ENCODE results near the gene MDM4. TPM values are rescaled to one million over a fixed set of nuclear protein-coding genes. Genes with fewer than 3 reads are reported as not detected.
"Not testable (repeated sequence)": the region's sequence is repeated elsewhere in the genome, so short reads cannot be mapped to it uniquely, and the experiment has no call there.

Gene MDM4
- total RNA-seq, 2 donors from 2014 or later = 104 to 151 TPM

- Mint-ChIP-seq H3K36me3 (peaks cover 9% of the 10 kb centered on the region), H3K9me3 (no peaks in the 10 kb centered on the region), H3K27me3 (no peaks in the 10 kb centered on the region)
Measured at GRCh38 chr1:204565617-204566582, 49.7 kb downstream of the MDM4 start.

GRCh38 chr1:204566583-204566955, 50.4 kb downstream of the MDM4 start:
- no peak for ATAC-seq
- DNase-seq (ENCODE audit: low spot score) = no peak
- H3K4me1 Mint-ChIP-seq (ENCODE audit: low read depth in 2 of 2) = peaks cover 22 to 29% of the 10 kb centered on the region in 2 donors
- peaks cover 5% of the 10 kb centered on the region for H3K36me3 Mint-ChIP-seq
- peak overlapping the region in 1 of 2 donors; percentile 28 for H3K27ac Mint-ChIP-seq
- no peaks in the 10 kb centered on the region for H3K9me3 Mint-ChIP-seq
- H3K27me3 Mint-ChIP-seq = no peaks in the 10 kb centered on the region
- no peak overlapping the region for H3K4me3 Mint-ChIP-seq

More at GRCh38 chr1:204565617-204566582, 49.7 kb downstream of the MDM4 start:
- ATAC-seq = peak; percentile 82 to 84
- H3K4me3 Mint-ChIP-seq = no peak overlapping the region
- peaks cover 24 to 31% of the 10 kb centered on the region in 2 donors for H3K4me1 Mint-ChIP-seq (ENCODE audit: low read depth in 2 of 2)
- DNase-seq (ENCODE audit: low spot score) = no peak
- H3K27ac Mint-ChIP-seq = peak overlapping the region in 1 of 2 donors; percentile 49

GRCh38 chr1:204567071-204567470, 50.9 kb downstream of the MDM4 start:
- no peaks in the 10 kb centered on the region for H3K36me3 Mint-ChIP-seq
- peaks cover 19 to 25% of the 10 kb centered on the region in 2 donors for H3K4me1 Mint-ChIP-seq (ENCODE audit: low read depth in 2 of 2)
- DNase-seq (ENCODE audit: low spot score) (no peak), ATAC-seq (no peak)
- H3K27me3 Mint-ChIP-seq = no peaks in the 10 kb centered on the region
- no peak overlapping the region for H3K4me3 Mint-ChIP-seq
- no peaks in the 10 kb centered on the region for H3K9me3 Mint-ChIP-seq
- H3K27ac Mint-ChIP-seq = peak overlapping the region in 1 of 2 donors; percentile 28

GRCh38 chr1:204568576-204569315, 52.5 kb downstream of the MDM4 start:
- no peak for DNase-seq (ENCODE audit: low spot score)
- ATAC-seq = no peak
- Mint-ChIP-seq H3K9me3 (no peaks in the 10 kb centered on the region), H3K4me1 (ENCODE audit: low read depth in 2 of 2) (peaks cover 16% of the 10 kb centered on the region in 2 donors), H3K36me3 (no peaks in the 10 kb centered on the region), H3K27me3 (no peaks in the 10 kb centered on the region), H3K4me3 (no peak overlapping the region), H3K27ac (no peak overlapping the region)

- Mint-ChIP-seq H3K27me3 (no peaks in the 10 kb centered on the region), H3K36me3 (no peaks in the 10 kb centered on the region), H3K4me3 (no peak overlapping the region), H3K27ac (no peak overlapping the region), H3K9me3 (no peaks in the 10 kb centered on the region), H3K4me1 (ENCODE audit: low read depth in 2 of 2) (peaks cover 9 to 12% of the 10 kb centered on the region in 2 donors)
- DNase-seq (ENCODE audit: low spot score) (no peak), ATAC-seq (no peak)
Measured at GRCh38 chr1:204569478-204569877, 53.3 kb downstream of the MDM4 start.

GRCh38 chr1:204570021-204570420, 53.8 kb downstream of the MDM4 start:
- H3K27me3 Mint-ChIP-seq; H3K4me1 Mint-ChIP-seq (ENCODE audit: low read depth in 2 of 2); H3K36me3 Mint-ChIP-seq; DNase-seq (ENCODE audit: low spot score); H3K9me3 Mint-ChIP-seq; H3K4me3 Mint-ChIP-seq; ATAC-seq; H3K27ac Mint-ChIP-seq: not testable (repeated sequence)

- Mint-ChIP-seq H3K4me1 (ENCODE audit: low read depth in 2 of 2) (peaks cover 0 to 2% of the 10 kb centered on the region in 2 donors), H3K4me3 (no peak overlapping the region), H3K27me3 (no peaks in the 10 kb centered on the region), H3K27ac (no peak overlapping the region), H3K36me3 (no peaks in the 10 kb centered on the region), H3K9me3 (no peaks in the 10 kb centered on the region)
- DNase-seq (ENCODE audit: low spot score) (no peak), ATAC-seq (no peak)
Measured at GRCh38 chr1:204571128-204571527, 54.9 kb downstream of the MDM4 start.

- Mint-ChIP-seq H3K27me3 (no peaks in the 10 kb centered on the region), H3K4me3 (no peak overlapping the region), H3K27ac (no peak overlapping the region), H3K36me3 (no peaks in the 10 kb centered on the region), H3K9me3 (no peaks in the 10 kb centered on the region), H3K4me1 (ENCODE audit: low read depth in 2 of 2) (peaks cover 0 to 2% of the 10 kb centered on the region in 2 donors)
- ATAC-seq (no peak), DNase-seq (ENCODE audit: low spot score) (no peak)
Measured at GRCh38 chr1:204571631-204572030, 55.4 kb downstream of the MDM4 start.

GRCh38 chr1:204572923-204573922, 57.0 kb downstream of the MDM4 start:
- H3K27me3 Mint-ChIP-seq = no peaks in the 10 kb centered on the region
- ATAC-seq = no peak
- H3K4me3 Mint-ChIP-seq = no peak overlapping the region
- no peaks in the 10 kb centered on the region for H3K9me3 Mint-ChIP-seq
- no peaks in the 10 kb centered on the region for H3K36me3 Mint-ChIP-seq
- H3K27ac Mint-ChIP-seq = no peak overlapping the region
- peaks cover 0 to 2% of the 10 kb centered on the region in 2 donors for H3K4me1 Mint-ChIP-seq (ENCODE audit: low read depth in 2 of 2)
- no peak for DNase-seq (ENCODE audit: low spot score)

- peaks cover 7 to 9% of the 10 kb centered on the region in 2 donors for H3K4me1 Mint-ChIP-seq (ENCODE audit: low read depth in 2 of 2)
- H3K27me3 Mint-ChIP-seq = no peaks in the 10 kb centered on the region
- H3K36me3 Mint-ChIP-seq = no peaks in the 10 kb centered on the region
- no peak overlapping the region for H3K27ac Mint-ChIP-seq
- H3K9me3 Mint-ChIP-seq = no peaks in the 10 kb centered on the region
- H3K4me3 Mint-ChIP-seq = no peak overlapping the region
- no peak for ATAC-seq
- DNase-seq (ENCODE audit: low spot score) = no peak
Measured at GRCh38 chr1:204574016-204574864, 58.0 kb downstream of the MDM4 start.

- H3K4me1 Mint-ChIP-seq (ENCODE audit: low read depth in 2 of 2) = peaks cover 9 to 10% of the 10 kb centered on the region in 2 donors
- H3K9me3 Mint-ChIP-seq = no peaks in the 10 kb centered on the region
- DNase-seq (ENCODE audit: low spot score) (no peak), ATAC-seq (no peak)
- no peaks in the 10 kb centered on the region for H3K27me3 Mint-ChIP-seq
- no peak overlapping the region for H3K27ac Mint-ChIP-seq
- peaks cover under 1% of the 10 kb centered on the region for H3K36me3 Mint-ChIP-seq
- no peak overlapping the region for H3K4me3 Mint-ChIP-seq
Measured at GRCh38 chr1:204574865-204575163, 58.6 kb downstream of the MDM4 start.

- H3K4me3 Mint-ChIP-seq = no peak overlapping the region
- no peak for DNase-seq (ENCODE audit: low spot score)
- H3K9me3 Mint-ChIP-seq = no peaks in the 10 kb centered on the region
- H3K36me3 Mint-ChIP-seq = peaks cover 8% of the 10 kb centered on the region
- H3K4me1 Mint-ChIP-seq (ENCODE audit: low read depth in 2 of 2) = peaks cover 16% of the 10 kb centered on the region in 2 donors
- no peaks in the 10 kb centered on the region for H3K27me3 Mint-ChIP-seq
- ATAC-seq = no peak
- H3K27ac Mint-ChIP-seq = peak overlapping the region in 1 of 2 donors; percentile 15
Measured at GRCh38 chr1:204575221-204576190, 59.3 kb downstream of the MDM4 start.
